Esophagus muscularis mucosa (tissue), 3 donors: ENCODE measurements around the gene ZNF296.

ENCODE experiments used
- CTCF ChIP-seq, 3 experiments: fragments of 200-600 bp in 2 of 3; fragments of 450-650 bp in 1 of 3; sonication (generic) in 2 of 3; IDR thresholded peaks; one replicate each; pipeline ENCODE4 v1.5.1; 2017 to 2019; ENCODE audit warnings: antibody characterized with exemption in 3 of 3, mild to moderate bottlenecking in 2 of 3, moderate library complexity in 1 of 3
- POLR2A ChIP-seq: fragments of 450-650 bp; IDR thresholded peaks from one replicate; pipeline ENCODE4 v1.6.1; 2017; ENCODE audit warnings: antibody characterized with exemption, moderate library complexity, mild to moderate bottlenecking, low read depth

- TF ChIP-seq CTCF (IDR thresholded peaks at IDR 0.05) (no peak), POLR2A (no peak)
Measured at GRCh38 chr19:45122832-45123231, 46.6 kb upstream of the ZNF296 start.
